ENCODE data around the gene NDUFB4. TPM values are rescaled to one million over a fixed set of nuclear protein-coding genes. Genes with fewer than 3 reads are reported as not detected.
"Not testable (repeated sequence)": the region's sequence is repeated elsewhere in the genome, so short reads cannot be mapped to it uniquely, and the experiment has no call there.

NDUFB4 gene
- total RNA-seq, 1 donor from 2014 or later: 122 TPM

- DNase-seq (ENCODE audit: low spot score): no peak
Observed at GRCh38 chr3:120569222-120570057, 26.7 kb upstream of the NDUFB4 start.

DNA sequence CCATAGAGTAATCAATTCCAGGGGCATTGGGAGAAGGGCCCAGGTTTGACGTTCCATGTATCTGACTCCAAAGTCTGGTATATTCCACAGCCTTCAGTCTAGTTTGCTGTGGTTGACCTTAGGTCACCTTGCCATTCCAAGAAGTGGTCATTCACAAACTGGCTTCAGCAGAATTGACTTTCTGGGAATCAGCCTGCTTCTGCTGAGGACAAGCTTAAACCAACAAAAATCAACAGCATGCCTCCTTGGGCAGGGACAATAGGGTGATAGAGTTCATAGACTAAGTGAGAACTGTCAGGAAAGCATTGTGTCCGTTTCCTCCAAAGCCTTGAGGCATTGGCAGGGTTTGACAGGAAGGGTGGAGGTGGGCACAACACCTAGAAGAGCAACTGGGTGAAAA is 24.1 kb upstream of the NDUFB4 start:
- DNase-seq (ENCODE audit: low spot score): no peak

DNA sequence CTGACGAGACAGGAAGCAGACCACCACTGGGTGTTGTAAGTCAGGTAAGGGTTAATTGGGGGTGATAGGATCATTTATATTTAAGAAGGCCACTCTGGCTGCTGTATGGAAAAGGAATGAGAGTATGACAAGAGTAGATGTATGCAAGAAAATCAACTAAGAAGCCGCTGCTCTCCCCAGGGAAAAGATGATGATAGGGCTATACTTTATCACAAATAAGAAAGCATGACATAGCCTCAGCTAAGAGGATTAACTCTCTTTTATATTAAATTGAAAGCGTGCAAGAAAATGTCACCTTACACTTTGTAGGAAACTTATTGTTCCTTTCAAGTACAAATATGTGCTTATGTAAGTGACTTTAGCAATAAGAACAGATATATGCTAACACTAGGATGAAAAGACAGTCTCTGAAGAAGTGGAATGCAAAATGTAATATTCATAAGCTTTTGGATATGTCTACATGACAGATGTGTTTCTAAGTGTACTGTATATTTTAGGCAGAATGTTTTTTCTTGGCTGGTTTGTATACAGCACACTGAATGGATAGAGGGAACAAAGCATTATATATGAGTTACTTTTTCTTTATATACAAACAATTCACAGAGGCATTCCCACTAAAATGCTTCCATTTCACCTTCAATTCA is 8.7 kb upstream of the NDUFB4 start:
- no peak for DNase-seq (ENCODE audit: low spot score)

- DNase-seq (ENCODE audit: low spot score): no peak
Observed at GRCh38 chr3:120595788-120596115, 384 bp upstream of the NDUFB4 start.

GRCh38 chr3:120596853-120597223 is 702 bp downstream of the NDUFB4 start:
- DNase-seq (ENCODE audit: low spot score): no peak

DNA sequence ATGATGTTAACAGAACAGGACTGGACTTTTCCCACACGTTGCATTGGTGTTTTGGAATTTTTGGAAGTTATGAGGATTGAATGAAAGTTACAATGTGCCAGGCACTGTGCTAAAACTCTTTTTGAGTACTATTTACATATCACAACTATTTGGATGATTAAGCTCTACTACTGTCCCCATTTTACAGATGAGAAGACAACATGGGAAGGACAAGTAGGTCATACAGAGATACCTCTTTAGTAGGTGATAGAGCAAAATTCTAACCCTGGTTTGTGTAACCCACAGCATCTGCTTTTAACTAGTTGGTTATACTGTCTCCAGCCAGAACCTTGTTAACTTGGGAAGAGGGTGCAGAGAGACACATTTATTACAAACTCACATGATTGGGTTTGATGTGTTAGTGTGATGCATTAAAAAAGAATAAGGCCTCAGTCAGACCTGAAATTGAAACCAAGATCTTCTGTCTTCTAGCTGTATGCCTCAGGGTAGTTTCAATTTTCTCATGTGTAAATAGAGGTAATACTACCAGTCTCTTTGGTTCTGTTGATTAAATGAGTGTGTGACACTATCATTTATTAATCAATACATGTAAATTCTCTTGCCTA is 1.4 kb downstream of the NDUFB4 start:
- no peak for DNase-seq (ENCODE audit: low spot score)

- DNase-seq (ENCODE audit: low spot score): no peak
Observed at GRCh38 chr3:120599211-120599610, 3.1 kb downstream of the NDUFB4 start.

DNA sequence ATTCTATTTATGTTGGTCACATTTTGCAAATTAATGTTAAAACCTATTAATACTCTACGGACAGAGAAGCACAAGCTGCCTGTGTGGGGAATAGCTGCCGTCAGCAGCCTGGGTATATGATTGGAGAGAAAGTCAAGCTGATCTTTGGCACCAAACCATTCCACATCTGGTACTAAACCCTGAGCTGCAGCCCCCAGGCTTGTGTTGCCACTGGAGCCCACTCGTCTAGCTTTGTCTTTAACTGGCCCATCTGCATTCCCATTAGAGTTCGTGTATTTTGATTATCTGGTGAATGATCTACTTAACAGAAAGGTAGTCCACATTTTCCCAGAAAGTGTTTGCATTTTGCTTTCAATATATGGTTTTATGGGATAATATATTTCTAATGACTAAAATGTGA is 5.4 kb downstream of the NDUFB4 start:
- no peak for DNase-seq (ENCODE audit: low spot score)

DNA sequence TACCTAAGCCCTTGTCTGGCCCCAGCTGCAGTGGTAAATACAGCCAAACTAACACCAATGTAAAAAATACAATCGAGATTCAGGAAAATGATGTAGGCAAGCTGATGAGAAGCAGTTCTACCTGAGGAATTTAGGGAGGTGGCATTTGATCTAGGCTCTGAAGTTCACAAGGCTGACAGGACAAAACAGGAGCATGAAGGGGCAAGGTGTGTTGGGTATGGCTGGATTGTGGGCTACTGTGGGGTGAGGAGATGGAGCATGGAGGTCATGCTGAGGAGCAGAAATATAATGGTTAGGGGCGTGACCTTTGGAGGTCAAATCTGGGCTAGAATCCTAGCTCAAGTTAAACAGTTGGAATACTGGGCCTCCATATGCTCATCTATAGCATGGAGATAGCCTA is 6.5 kb downstream of the NDUFB4 start:
- no peak for DNase-seq (ENCODE audit: low spot score)

- no peak for DNase-seq (ENCODE audit: low spot score)
Observed at GRCh38 chr3:120604382-120604781, 8.2 kb downstream of the NDUFB4 start.

- no peak for DNase-seq (ENCODE audit: low spot score)
Observed at GRCh38 chr3:120604784-120605183, 8.6 kb downstream of the NDUFB4 start.

GRCh38 chr3:120608506-120608905 is 12.4 kb downstream of the NDUFB4 start:
- DNase-seq (ENCODE audit: low spot score): no peak

DNA sequence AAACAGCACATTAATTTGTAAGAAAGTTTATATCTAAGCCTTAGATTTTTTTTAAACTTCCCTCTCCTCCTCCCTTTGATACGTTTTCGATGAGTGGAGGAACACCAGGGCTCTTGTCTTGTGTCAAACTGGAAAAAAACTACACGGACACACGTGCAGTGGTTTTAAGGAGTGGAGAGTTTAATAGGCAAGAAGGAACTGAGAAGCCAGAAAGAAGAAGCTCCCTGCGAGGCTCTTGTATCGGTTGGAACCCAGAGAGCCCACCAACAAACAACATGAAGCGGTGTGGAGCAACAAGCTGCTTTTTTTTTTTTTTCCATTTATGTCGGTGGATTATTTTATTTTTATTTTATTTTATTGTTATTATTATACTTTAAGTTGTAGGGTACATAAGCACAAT is 18.6 kb downstream of the NDUFB4 start:
- no peak for DNase-seq (ENCODE audit: low spot score)

GRCh38 chr3:120615847-120616609 is 19.9 kb downstream of the NDUFB4 start:
- no peak for DNase-seq (ENCODE audit: low spot score)

GRCh38 chr3:120616745-120617144 is 20.6 kb downstream of the NDUFB4 start:
- not testable (repeated sequence) for DNase-seq (ENCODE audit: low spot score)

GRCh38 chr3:120622457-120622856 is 26.3 kb downstream of the NDUFB4 start:
- DNase-seq (ENCODE audit: low spot score): no peak

DNA sequence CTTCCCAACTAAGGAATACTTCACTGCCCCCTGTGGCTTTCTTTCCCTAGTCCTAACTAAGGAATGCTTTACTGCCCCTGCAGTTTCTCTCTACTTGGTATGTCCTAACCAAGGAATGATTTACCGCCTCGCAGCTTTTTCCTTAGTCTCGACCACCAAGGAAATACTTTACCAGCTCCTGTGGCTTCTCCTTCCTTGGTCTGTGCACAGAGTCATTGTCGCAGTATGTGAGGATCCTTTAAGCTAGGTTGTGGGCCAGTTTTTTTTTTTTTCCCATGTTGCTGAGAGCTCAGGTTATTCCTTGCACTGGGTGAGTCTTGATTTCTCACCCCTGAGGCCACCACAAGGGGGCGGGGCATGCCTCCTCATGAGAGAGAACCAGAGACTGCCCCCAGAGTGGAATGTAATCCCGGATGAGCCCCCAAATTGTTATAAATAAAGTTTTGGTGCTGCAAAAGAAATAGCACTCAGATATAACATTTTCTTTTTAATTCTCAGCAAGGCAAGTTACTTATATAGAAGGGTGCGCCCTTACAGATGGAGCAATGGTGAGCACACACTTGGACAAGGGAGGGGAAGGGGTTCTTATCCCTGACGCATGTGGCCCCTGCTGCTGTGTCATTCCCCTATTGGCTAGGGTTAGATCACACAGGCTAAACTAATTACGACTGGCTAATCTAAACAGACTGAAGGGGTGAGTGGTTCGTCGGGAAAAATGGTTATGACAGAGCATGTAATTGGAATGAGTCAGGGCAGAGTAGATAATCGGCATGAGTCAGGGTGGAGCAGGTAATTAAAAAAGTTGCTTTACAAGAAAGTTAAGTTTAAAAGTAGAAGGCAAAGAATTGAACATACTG is 27.0 kb downstream of the NDUFB4 start:
- no peak for DNase-seq (ENCODE audit: low spot score)

DNA sequence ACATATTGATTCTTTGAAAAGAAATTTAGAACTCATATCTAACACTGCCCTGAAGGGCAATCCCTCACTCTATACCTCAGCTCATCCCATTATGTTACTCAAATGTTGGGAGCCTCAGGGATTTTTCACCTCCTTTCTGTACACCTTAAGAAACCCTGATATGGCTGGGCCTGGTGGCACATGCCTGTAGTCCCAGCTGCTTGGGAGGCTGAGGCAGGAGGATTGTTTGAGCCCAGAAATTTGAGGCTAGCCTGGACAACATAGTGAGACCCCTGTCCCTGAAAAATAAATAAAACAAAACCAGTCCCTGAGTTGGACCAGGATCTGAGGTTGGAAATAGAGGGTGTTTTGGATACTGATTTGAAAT is 27.6 kb downstream of the NDUFB4 start:
- DNase-seq (ENCODE audit: low spot score): no peak

GRCh38 chr3:120625159-120625586 is 29.0 kb downstream of the NDUFB4 start:
- DNase-seq (ENCODE audit: low spot score): no peak

DNA sequence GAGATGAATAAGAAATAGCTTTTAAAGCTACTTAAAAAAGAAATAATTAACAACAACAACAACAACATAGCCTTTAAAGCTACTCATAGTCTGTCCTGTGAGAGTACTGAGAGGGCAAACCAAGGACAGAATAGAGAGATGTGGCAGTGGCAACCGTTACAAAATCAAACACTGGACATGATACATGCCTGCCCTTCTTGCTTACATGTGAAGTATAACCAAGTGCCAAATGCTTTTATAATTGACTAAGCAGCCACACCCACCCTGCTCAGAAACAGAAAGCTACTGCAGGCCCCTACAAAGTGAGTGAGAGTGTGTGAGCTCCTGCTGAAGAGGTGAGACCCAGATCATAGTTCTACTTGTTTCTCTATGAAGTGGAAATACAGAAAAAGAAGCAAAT is 38.4 kb downstream of the NDUFB4 start:
- no peak for DNase-seq (ENCODE audit: low spot score)

DNA sequence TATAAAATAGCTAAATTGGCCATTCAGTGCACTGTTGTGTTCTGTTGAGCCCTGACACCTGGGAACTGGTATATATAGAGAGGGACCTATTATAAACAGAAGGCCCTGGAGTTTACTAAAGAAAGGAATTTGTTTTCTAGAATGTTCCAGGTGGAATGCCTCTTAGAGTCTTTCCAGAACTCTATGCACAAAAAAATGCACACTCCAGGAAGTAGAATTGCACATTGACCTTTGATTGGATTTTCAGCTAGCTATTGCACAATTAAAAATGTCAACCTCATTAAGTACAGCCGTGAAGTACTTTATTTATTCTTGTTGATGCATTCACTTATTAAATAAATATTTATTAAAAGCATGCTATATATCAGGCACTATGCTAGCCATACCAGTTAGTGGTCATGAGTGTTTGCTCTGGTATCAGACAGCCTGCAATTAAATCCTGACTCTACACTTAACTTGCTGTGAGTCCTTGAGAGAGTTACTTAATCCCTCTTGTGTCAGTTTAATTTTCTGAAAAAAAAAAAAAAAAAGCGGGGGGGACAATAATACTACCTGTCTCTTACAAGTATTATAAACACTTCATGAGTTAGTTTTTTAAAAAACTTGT is 40.8 kb downstream of the NDUFB4 start:
- DNase-seq (ENCODE audit: low spot score): no peak

Measured in mesenteric fat pad (tissue), 1 donor.